GM12878 (cell line): Measurements from ENCODE around the gene SKAP1. TPM values are rescaled to one million over a fixed set of nuclear protein-coding genes. Genes with fewer than 3 reads are reported as not detected.

Source experiments
- ATAC-seq: fragments of 200-7000 bp; cut with Tn5 transposase; 3 replicates; pipeline ENCODE4 v1.9.1; 2020; ENCODE audit warnings: mild to moderate bottlenecking, moderate library complexity
- BruUV-seq: library from RNA; stranded (reverse); fragments of 400-500 nt; replicated peaks from 2 replicates; lab custom pipeline; 2021; lab: Mats Ljungman, UMichigan
- CTCF ChIA-PET: fragments of 300-600 bp; sonication (Branson Sonifier 250); formaldehyde crosslinking; extraction: SDS; loops from one replicate; lab custom pipeline; 2021; ENCODE audit warnings: inconsistent platforms; lab: Yijun Ruan, JAX
- POLR2A ChIA-PET: fragments of 350-600 bp; formaldehyde crosslinking; extraction: SDS; loops from one replicate; lab custom pipeline; 2021; ENCODE audit warnings: inconsistent platforms; lab: Charles Lee
- RAD21 ChIA-PET: fragments of 300-600 bp; sonication (Branson Sonifier 250); formaldehyde crosslinking; loops from one replicate; lab custom pipeline; 2023; ENCODE audit warnings: antibody characterized with exemption; ENCODE audit not compliant: unreplicated experiment; lab: Charles Lee
- SMC1A ChIA-PET: fragments of 300-600 bp; sonication (Branson Sonifier 250); formaldehyde crosslinking; loops from one replicate; lab custom pipeline; 2023; ENCODE audit not compliant: unreplicated experiment, uncharacterized antibody; lab: Charles Lee
- DNase-seq: peaks from one replicate; pipeline ENCODE4 v3.0.0-alpha.2; 2011; ENCODE audit warnings: low read depth, low spot score
- FAIRE-seq: peaks from 3 replicates; lab custom pipeline; 2011; peaks lifted over from hg19 to GRCh38; lab: Jason Lieb, UNC
- H2AFZ ChIP-seq: 2 replicates; pipeline ENCODE4 v1.6.0; 2011; ENCODE audit warnings: low read depth, low read length, control low read depth; ENCODE audit not compliant: control insufficient read depth
- H3K27ac ChIP-seq: 2 replicates; pipeline ENCODE4 v1.5.1; 2011; ENCODE audit warnings: control low read depth; ENCODE audit not compliant: control insufficient read depth, insufficient read depth
- H3K27me3 ChIP-seq, 2 experiments: replicated peaks in 1 of 2; 2 replicates each; pipeline versions ENCODE4 v1.6.0 to v1.6.1; 2011; ENCODE audit warnings: low read length in 1 of 2; ENCODE audit not compliant: control insufficient read depth in 2 of 2, insufficient read depth in 2 of 2
- H3K36me3 ChIP-seq, 2 experiments: 2 replicates each; pipeline ENCODE4 v1.5.1; 2011; ENCODE audit warnings: low read length in 1 of 2; ENCODE audit not compliant: control insufficient read depth in 2 of 2, insufficient read depth in 2 of 2
- H3K4me1 ChIP-seq: 2 replicates; pipeline ENCODE4 v1.6.1; 2011; ENCODE audit warnings: mild to moderate bottlenecking, low read length, moderate library complexity, mixed read lengths; ENCODE audit not compliant: control insufficient read depth, insufficient read depth
- H3K4me2 ChIP-seq: 2 replicates; pipeline ENCODE4 v1.6.0; 2011; ENCODE audit warnings: control low read depth; ENCODE audit not compliant: control insufficient read depth, insufficient read depth
- H3K4me3 ChIP-seq: fragments of 200-600 bp; sonication (generic); 2 replicates; pipeline ENCODE4 v1.5.1; 2016
- H3K79me2 ChIP-seq: 2 replicates; pipeline ENCODE4 v1.6.0; 2011; ENCODE audit warnings: low read length; ENCODE audit not compliant: control insufficient read depth, insufficient read depth
- H3K9ac ChIP-seq: 2 replicates; pipeline ENCODE4 v1.8.0; 2011; ENCODE audit warnings: low read length, control low read depth, mixed read lengths; ENCODE audit not compliant: control insufficient read depth, insufficient read depth
- H3K9me3 ChIP-seq: replicated peaks from 3 replicates; pipeline ENCODE4 v1.5.1; 2011; ENCODE audit warnings: mild to moderate bottlenecking, low read length; ENCODE audit not compliant: control insufficient read depth, insufficient read depth
- H4K20me1 ChIP-seq: 2 replicates; pipeline ENCODE4 v1.6.0; 2011; ENCODE audit not compliant: control insufficient read depth, insufficient read depth
- CEBPB ChIP-seq, 2 experiments: fragments of 150-350 bp in 1 of 2; IDR thresholded peaks; 2 replicates each; pipeline ENCODE4 v1.6.1; 2012 to 2014; ENCODE audit warnings: low read depth in 2 of 2, low read length in 2 of 2, borderline replicate concordance in 1 of 2, inconsistent platforms in 1 of 2
- EP300 ChIP-seq, 2 experiments: fragments of 150-350 bp in 1 of 2; IDR thresholded peaks; 2 replicates each; pipeline ENCODE4 v1.6.1; 2011 to 2012; ENCODE audit warnings: low read depth in 2 of 2, low read length in 2 of 2, borderline replicate concordance in 1 of 2, improper control_type of control experiment in 1 of 2, inconsistent platforms in 1 of 2; ENCODE audit not compliant: control insufficient read depth in 1 of 2
- GABPA ChIP-seq: IDR thresholded peaks from 2 replicates; pipeline ENCODE4 v1.6.1; 2014; ENCODE audit warnings: antibody characterized with exemption, low read depth, mild to moderate bottlenecking, inconsistent platforms
- KDM1A ChIP-seq: fragments of 200-600 bp; sonication (generic); IDR thresholded peaks from 2 replicates; pipeline ENCODE4 v1.6.1; 2016; ENCODE audit warnings: borderline replicate concordance
- MEF2B ChIP-seq: fragments of 450-650 bp; IDR thresholded peaks from 2 replicates; pipeline ENCODE4 v1.6.1; 2018; ENCODE audit warnings: mild to moderate bottlenecking, moderate library complexity; ENCODE audit not compliant: partially characterized antibody, poor library complexity, severe bottlenecking
- RELA ChIP-seq: fragments of 450-650 bp; IDR thresholded peaks from 2 replicates; pipeline ENCODE4 v1.8.0; 2014; ENCODE audit warnings: borderline replicate concordance; ENCODE audit not compliant: partially characterized antibody
- SIX5 ChIP-seq: IDR thresholded peaks from 2 replicates; pipeline ENCODE4 v1.6.1; 2011; ENCODE audit warnings: mild to moderate bottlenecking, low read depth, low read length, moderate library complexity; ENCODE audit not compliant: severe bottlenecking
- SMC3 ChIP-seq: IDR thresholded peaks from 2 replicates; pipeline ENCODE4 v1.6.1; 2011; ENCODE audit warnings: low read length, improper control_type of control experiment, borderline replicate concordance
- STAT3 ChIP-seq: IDR thresholded peaks from 2 replicates; pipeline ENCODE4 v1.6.1; 2011; ENCODE audit warnings: low read depth, low read length, improper control_type of control experiment
- WGBS: methylation state at CpG from one replicate; pipeline ENCODE4 v1.1.6; 2016; ENCODE audit warnings: low lambda C conversion rate; ENCODE audit not compliant: insufficient replicate concordance, insufficient coverage; ENCODE audit errors: missing lambda C conversion rate; 5-methylcytosine and 5-hydroxymethylcytosine counted together
- in situ Hi-C: fragments of 300-500 bp; cut with MboI; formaldehyde crosslinking; loops from 9 replicates; pipeline ENCODE4 v1.14.3; 2018; ENCODE audit warnings: mixed read lengths
- intact Hi-C: fragments of 100-400 bp; cut with micrococcal nuclease; formaldehyde crosslinking; loops from one replicate; pipeline ENCODE4 v1.14.2; 2022; ENCODE audit not compliant: unreplicated experiment
- polyA plus RNA-seq, 11 experiments: library from polyadenylated mRNA; depleted of rRNA in 4 of 11; unstranded in 6 of 11; stranded (reverse) in 5 of 11; fragments of >200 nt; fragmentation: Nextera tagmentation in 4 of 11; fragmentation: Illumina TruSeq in 1 of 11; extraction: Ambion mirVana in 4 of 11; extraction: Trizol in 1 of 11; gene quantifications; 1 replicate in 1 of 11; 2 replicates in 10 of 11; pipeline versions ENCODE4 v1.2.1 to v1.2.3, GENCODE V29; 2011 to 2016; ENCODE audit warnings: inconsistent platforms in 2 of 11, missing spikeins in 2 of 11, low read depth in 1 of 11
- total RNA-seq, 4 experiments: library from RNA; depleted of rRNA in 3 of 4; stranded (reverse); fragments of >200 nt in 3 of 4; fragmentation: Illumina TruSeq in 1 of 4; extraction: Trizol in 1 of 4; gene quantifications; 2 replicates each; pipeline versions ENCODE4 v1.2.1 to v1.2.3, GENCODE V29; 2013 to 2021
- TF ChIP-seq, protein P1 (sequence below): IDR thresholded peaks from 2 replicates; pipeline ENCODE4 v1.6.1; 2012; ENCODE audit warnings: low read depth, low read length, improper control_type of control experiment

The SKAP1 gene
- total and polyA plus RNA-seq, 10 of the 15 experiments (the other 5 are each of a cell fraction or from before 2014, with no cell fraction given): 17.1 to 97.6 (median 35.9) TPM

DNA sequence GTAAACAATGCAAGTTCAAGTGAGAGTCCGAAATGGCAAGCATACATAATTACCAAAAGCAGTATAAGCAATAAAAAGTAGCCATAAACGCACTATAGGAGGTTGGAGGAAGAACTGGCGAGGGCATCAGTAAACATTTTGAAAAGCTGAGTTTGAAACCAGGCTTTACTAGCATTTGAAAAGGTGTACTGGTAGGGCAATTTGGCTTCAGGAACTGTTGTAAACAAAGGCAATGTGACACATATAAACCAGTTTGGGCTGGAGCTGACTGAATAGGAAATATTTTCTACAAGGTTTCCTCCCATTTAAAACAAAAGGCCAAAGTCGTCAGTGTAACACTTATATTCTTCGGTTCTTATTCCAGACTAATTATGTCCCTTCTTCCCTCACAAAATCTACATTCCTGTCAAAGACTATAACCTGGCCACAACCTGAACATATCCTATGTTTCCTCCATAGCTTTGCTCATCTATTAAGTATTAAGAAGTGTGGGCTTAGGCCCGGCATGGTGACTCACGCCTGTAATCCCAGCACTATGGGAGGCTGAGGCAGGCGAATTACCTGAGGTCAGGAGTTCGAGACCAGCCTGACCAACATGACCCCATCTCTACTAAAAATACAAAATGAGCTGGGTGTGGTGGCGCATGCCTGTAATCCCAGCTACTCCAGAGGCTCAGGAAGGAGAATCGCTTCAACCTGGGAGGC, 336.5 kb downstream of the SKAP1 start:
- no peak overlapping the region for H3K27ac ChIP-seq
- peaks cover 31% of the 10 kb centered on the region for H3K79me2 ChIP-seq
- no peak overlapping the region for H3K4me2 ChIP-seq
- no peaks in the 10 kb centered on the region for H3K27me3 ChIP-seq
- H2AFZ ChIP-seq: no peak overlapping the region
- peaks cover 16% of the 10 kb centered on the region for H3K4me1 ChIP-seq
- no peaks in the 10 kb centered on the region for H3K9me3 ChIP-seq
- ChIA-PET POLR2A (interaction anchor here (0.7 to 1.3 kb wide), 3 partner anchors 46 to 469 kb away, joined by 6 to 7 read pairs (median 6); no protein-coding TSS in a partner anchor), RAD21 (interaction anchor here (0.7 kb wide), 2 partner anchors 31 to 426 kb away, joined by 3 to 4 read pairs; no protein-coding TSS in a partner anchor), CTCF (interaction anchor here (0.9 to 5.8 kb wide), 2 partner anchors 12 to 13 kb away, joined by 3 to 44 read pairs; no protein-coding TSS in a partner anchor), SMC1A (interaction anchor here (0.8 to 1.2 kb wide), 2 partner anchors 13 to 15 kb away, joined by 3 to 7 read pairs; no protein-coding TSS in a partner anchor)
- no peak for TF ChIP-seq KDM1A
- TF ChIP-seq GABPA: no peak
- no peak for TF ChIP-seq MEF2B
- TF ChIP-seq SMC3: no peak
- WGBS: 94% methylated on average over 11 of the region's 11 CpGs
- intact Hi-C loops (no loop called here), in situ Hi-C loops (no loop called here)
- ATAC-seq: no peak
- peaks cover 0 to 5% of the 10 kb centered on the region in 2 experiments; a peak in 1 of 4 replicates for H3K36me3 ChIP-seq
- DNase-seq: no peak
- no peak overlapping the region for H3K4me3 ChIP-seq
- no peaks in the 10 kb centered on the region for H4K20me1 ChIP-seq
- no TSS peak for BruUV-seq
- no peak for FAIRE-seq
- no peak overlapping the region for H3K9ac ChIP-seq

DNA sequence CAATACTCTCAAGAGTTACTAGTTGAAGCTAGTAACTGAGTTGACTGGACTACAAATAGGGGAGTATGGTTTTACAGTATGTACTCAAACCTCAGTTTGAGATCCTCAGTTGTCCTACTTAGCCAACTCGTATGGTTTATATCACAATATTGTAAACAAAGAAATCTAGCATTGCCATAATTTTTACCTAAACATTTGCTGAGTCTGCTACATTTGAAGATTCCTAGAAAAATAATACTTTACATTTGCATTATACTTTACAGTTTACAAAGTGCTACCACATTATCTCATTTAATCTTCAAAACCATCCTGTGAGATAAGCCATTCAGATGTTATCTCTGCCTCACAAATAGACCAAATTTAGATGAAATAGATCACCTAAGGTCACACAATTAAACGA, 345.1 kb downstream of the SKAP1 start:
- no peak overlapping the region for H3K27ac ChIP-seq
- H2AFZ ChIP-seq: no peak overlapping the region
- 85% methylated on average over 2 of the region's 2 CpGs for WGBS
- CTCF ChIA-PET: interaction anchor here (1.1 to 17.1 kb wide), 4 partner anchors 26 to 57 kb away, joined by 3 to 525 read pairs (median 68); partner anchors contain the start of genes CBX1 and SNX11
- no peak overlapping the region for H3K4me2 ChIP-seq
- no peak overlapping the region for H3K4me3 ChIP-seq
- no peak for ATAC-seq
- no peaks in the 10 kb centered on the region for H3K27me3 ChIP-seq
- intact Hi-C loops (no loop called here), in situ Hi-C loops (no loop called here)
- FAIRE-seq: no peak
- no peaks in the 10 kb centered on the region for H3K9me3 ChIP-seq
- H3K4me1 ChIP-seq: no peaks in the 10 kb centered on the region
- SMC1A ChIA-PET: interaction anchor here (0.6 to 3.0 kb wide), 6 partner anchors 10 to 1027 kb away, joined by 3 to 17 read pairs (median 4); no protein-coding TSS in a partner anchor
- no peaks in the 10 kb centered on the region for H4K20me1 ChIP-seq
- no peaks in the 10 kb centered on the region; a peak in 1 of 4 replicates for H3K36me3 ChIP-seq
- no peak overlapping the region for H3K9ac ChIP-seq
- H3K79me2 ChIP-seq: peaks cover 21% of the 10 kb centered on the region
- no peak for DNase-seq
- POLR2A ChIA-PET: no interaction called here
- no TSS peak for BruUV-seq
- RAD21 ChIA-PET: no interaction called here
- TF ChIP-seq, protein P1, sequence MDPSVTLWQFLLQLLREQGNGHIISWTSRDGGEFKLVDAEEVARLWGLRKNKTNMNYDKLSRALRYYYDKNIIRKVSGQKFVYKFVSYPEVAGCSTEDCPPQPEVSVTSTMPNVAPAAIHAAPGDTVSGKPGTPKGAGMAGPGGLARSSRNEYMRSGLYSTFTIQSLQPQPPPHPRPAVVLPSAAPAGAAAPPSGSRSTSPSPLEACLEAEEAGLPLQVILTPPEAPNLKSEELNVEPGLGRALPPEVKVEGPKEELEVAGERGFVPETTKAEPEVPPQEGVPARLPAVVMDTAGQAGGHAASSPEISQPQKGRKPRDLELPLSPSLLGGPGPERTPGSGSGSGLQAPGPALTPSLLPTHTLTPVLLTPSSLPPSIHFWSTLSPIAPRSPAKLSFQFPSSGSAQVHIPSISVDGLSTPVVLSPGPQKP: no peak
- TF ChIP-seq STAT3: no peak
- TF ChIP-seq CEBPB (IDR thresholded peaks at IDR 0.05; ENCODE audit: borderline replicate concordance in 1 of 2, low read depth in 2 of 2, low read length in 2 of 2): no peak
- TF ChIP-seq RELA: no peak
- TF ChIP-seq EP300 (IDR thresholded peaks at IDR 0.05; ENCODE audit: borderline replicate concordance in 1 of 2, control insufficient read depth in 1 of 2, low read depth in 2 of 2, low read length in 2 of 2): no peak
- TF ChIP-seq SIX5: no peak
